T-cell (primary cell): ENCODE measurements around the gene TUBGCP2. TPM values are rescaled to one million over a fixed set of nuclear protein-coding genes. Genes with fewer than 3 reads are reported as not detected.

Experiments used
- ATAC-seq, 4 experiments: fragments of 200-7000 bp in 3 of 4; fragments of 150-1000 bp in 1 of 4; cut with Tn5 transposase; replicated peaks in 1 of 4; 1 replicate in 3 of 4; 2 replicates in 1 of 4; pipeline ENCODE4 v1.10.0; 2021; ENCODE audit warnings: moderate library complexity in 3 of 4, mild to moderate bottlenecking in 2 of 4, moderate number of reproducible peaks in 1 of 4
- CTCF ChIA-PET, 2 donors: fragments of 300-600 bp; sonication (Branson Sonifier 250); formaldehyde crosslinking; loops; one replicate each; lab custom pipeline; 2022; ENCODE audit warnings: antibody characterized with exemption in 2 of 2; lab: Charles Lee
- POLR2A ChIA-PET, 2 donors: fragments of 300-600 bp; sonication (Branson Sonifier 250); formaldehyde crosslinking; loops; one replicate each; lab custom pipeline; 2022; ENCODE audit warnings: antibody characterized with exemption in 2 of 2; lab: Charles Lee
- DNase-seq, 35 experiments: peaks; one replicate each; pipeline versions ENCODE4 v3.0.0 to v3.0.0-alpha.2; 2013 to 2023
- H3K27ac ChIP-seq: one replicate; pipeline ENCODE4 v1.5.1; 2013; ENCODE audit warnings: low read length
- H3K27me3 ChIP-seq, 2 experiments: replicated peaks in 1 of 2; 1 replicate in 1 of 2; 2 replicates in 1 of 2; pipeline versions ENCODE4 v1.6.1 to v1.7.0; 2013; ENCODE audit warnings: low read length in 1 of 2, mixed read lengths in 1 of 2; ENCODE audit not compliant: control insufficient read depth in 2 of 2, insufficient read depth in 2 of 2; ENCODE audit errors: extremely low read depth in 1 of 2
- H3K36me3 ChIP-seq, 2 donors: 1 replicate in 1 of 2; 2 replicates in 1 of 2; pipeline versions ENCODE4 v1.6.1 to v1.7.0; 2013; ENCODE audit warnings: low read length in 1 of 2; ENCODE audit not compliant: control insufficient read depth in 2 of 2, insufficient read depth in 1 of 2; ENCODE audit errors: extremely low read depth in 1 of 2
- H3K4me1 ChIP-seq, 2 experiments: 1 replicate in 1 of 2; 2 replicates in 1 of 2; pipeline versions ENCODE4 v1.6.1 to v1.7.0; 2013; ENCODE audit warnings: low read length in 2 of 2, mixed read lengths in 1 of 2; ENCODE audit not compliant: insufficient read depth in 2 of 2, control insufficient read depth in 1 of 2; ENCODE audit errors: extremely low read depth in 1 of 2
- H3K4me3 ChIP-seq, 2 donors: 1 replicate in 1 of 2; 2 replicates in 1 of 2; pipeline versions ENCODE4 v1.5.1 to v1.7.0; 2013; ENCODE audit warnings: mild to moderate bottlenecking in 2 of 2, low read length in 1 of 2, moderate library complexity in 1 of 2; ENCODE audit not compliant: control insufficient read depth in 1 of 2; ENCODE audit errors: extremely low read depth in 1 of 2
- H3K9me3 ChIP-seq: 2 replicates; pipeline ENCODE4 v1.7.0; 2013
- H3K27ac Mint-ChIP-seq, 2 donors: one replicate each; pipeline ENCODE4 v1.8.0; 2020 to 2021; ENCODE audit warnings: mild to moderate bottlenecking in 2 of 2, mixed read lengths in 2 of 2
- H3K27me3 Mint-ChIP-seq, 2 donors: one replicate each; pipeline ENCODE4 v1.8.0; 2021 to 2022; ENCODE audit warnings: mixed read lengths in 2 of 2
- H3K36me3 Mint-ChIP-seq: one replicate; pipeline ENCODE4 v1.8.0; 2021; ENCODE audit warnings: mixed read lengths
- H3K4me1 Mint-ChIP-seq, 3 donors: one replicate each; pipeline ENCODE4 v1.8.0; 2020 to 2022; ENCODE audit warnings: mixed read lengths in 3 of 3, mild to moderate bottlenecking in 1 of 3
- H3K4me3 Mint-ChIP-seq, 3 donors: one replicate each; pipeline ENCODE4 v1.8.0; 2020 to 2022; ENCODE audit warnings: mild to moderate bottlenecking in 3 of 3, mixed read lengths in 3 of 3, moderate library complexity in 3 of 3
- H3K9me3 Mint-ChIP-seq, 3 donors: one replicate each; pipeline ENCODE4 v1.8.0; 2020 to 2022; ENCODE audit warnings: mixed read lengths in 3 of 3
- WGBS: methylation state at CpG from one replicate; pipeline ENCODE4 v1.1.5; 2013; ENCODE audit warnings: missing lambda C conversion rate; ENCODE audit not compliant: insufficient coverage; 5-methylcytosine and 5-hydroxymethylcytosine counted together
- total RNA-seq, 35 experiments: library from RNA in 6 of 35; stranded (reverse) in 6 of 35; fragments of 120-200 nt in 1 of 35; gene quantifications; one replicate each; pipeline versions ENCODE4 v1.2.1 to v1.2.4 and lab custom pipeline; 2013 to 2026

The TUBGCP2 gene
- total RNA-seq, 5 donors from 2014 or later (not counting 1 experiment from before 2014, with no cell fraction given) = 64.5 to 80.8 (median 72.7) TPM

DNA sequence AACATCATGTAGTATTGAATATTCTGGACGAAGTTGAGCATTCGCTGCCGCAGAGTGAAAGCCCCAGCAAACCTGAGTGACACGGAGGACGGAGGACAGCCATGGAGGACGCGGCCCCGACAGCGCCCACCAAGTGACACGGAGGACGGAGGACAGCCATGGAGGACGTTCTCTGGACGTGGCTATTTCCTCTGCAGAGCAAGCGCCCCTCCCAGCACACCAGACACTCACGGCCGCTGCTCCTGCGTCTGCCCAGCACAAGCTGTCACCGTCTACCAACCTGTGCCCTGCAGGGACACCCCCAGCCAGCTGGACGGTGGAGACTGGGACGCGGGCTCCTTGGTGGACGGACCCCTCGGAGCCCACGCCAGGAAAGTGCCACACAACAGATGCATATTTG is 24.7 kb downstream of the TUBGCP2 start:
- WGBS = 97% methylated on average over 24 of the region's 24 CpGs
- H3K36me3 Mint-ChIP-seq = peaks cover 47% of the 10 kb centered on the region

DNA sequence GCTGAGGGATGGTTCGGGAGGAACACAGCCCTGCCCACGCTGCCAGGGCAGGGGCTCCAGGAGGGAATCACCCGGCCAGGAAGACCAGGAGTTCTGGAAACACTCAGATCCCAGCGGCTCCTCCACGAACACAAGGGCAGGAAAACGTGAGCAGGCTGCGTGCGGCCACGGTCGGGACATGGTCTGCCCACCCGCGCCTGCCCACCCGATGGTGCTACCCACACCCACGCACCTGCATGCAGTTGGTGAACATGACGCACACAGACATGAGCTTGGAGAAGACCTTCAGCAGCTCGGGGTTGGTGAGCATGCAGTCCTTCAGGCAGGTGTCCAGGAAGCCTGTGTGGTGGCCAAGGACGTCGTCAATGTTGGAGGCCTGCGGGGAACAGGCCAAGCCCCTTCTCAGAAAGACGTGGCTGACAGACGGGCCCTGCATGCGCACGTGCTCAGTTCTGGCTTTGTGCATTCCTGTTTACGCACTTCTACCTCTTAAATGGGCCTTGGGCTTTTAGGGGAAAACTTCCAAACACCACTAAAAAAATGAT is 25.8 kb downstream of the TUBGCP2 start:
- H3K9me3 Mint-ChIP-seq = no peaks in the 10 kb centered on the region
- no peak overlapping the region for H3K4me3 Mint-ChIP-seq
- ChIA-PET CTCF (no interaction called here), POLR2A (no interaction called here)
- Histone ChIP-seq H3K4me3 (no peak overlapping the region), H3K4me1 (peaks cover 2 to 23% of the 10 kb centered on the region in 2 experiments), H3K9me3 (no peaks in the 10 kb centered on the region), H3K27ac (no peak overlapping the region), H3K27me3 (no peaks in the 10 kb centered on the region), H3K36me3 (peaks cover 27 to 66% of the 10 kb centered on the region in 2 donors)
- H3K4me1 Mint-ChIP-seq = peaks cover 9 to 20% (median 17%) of the 10 kb centered on the region in 3 donors
- DNase-seq (no peak), ATAC-seq (no peak)
- peaks cover 43% of the 10 kb centered on the region for H3K36me3 Mint-ChIP-seq
- WGBS = 94% methylated on average over 19 of the region's 24 CpGs
- no peaks in the 10 kb centered on the region for H3K27me3 Mint-ChIP-seq
- H3K27ac Mint-ChIP-seq = no peak overlapping the region

More for the DNA sequence above, 24.7 kb downstream of the TUBGCP2 start:
- no peaks in the 10 kb centered on the region for H3K9me3 ChIP-seq
- no peaks in the 10 kb centered on the region for H3K9me3 Mint-ChIP-seq
- no peak overlapping the region for H3K4me3 ChIP-seq
- H3K4me3 Mint-ChIP-seq = no peak overlapping the region
- peaks cover 32 to 72% of the 10 kb centered on the region in 2 donors for H3K36me3 ChIP-seq
- POLR2A ChIA-PET = no interaction called here
- CTCF ChIA-PET = no interaction called here
- H3K27ac Mint-ChIP-seq = no peak overlapping the region
- no peaks in the 10 kb centered on the region for H3K27me3 ChIP-seq
- ATAC-seq (no peak), DNase-seq (no peak)
- H3K4me1 Mint-ChIP-seq = peaks cover 0 to 10% (median 7%) of the 10 kb centered on the region in 3 donors
- peaks cover 0 to 13% of the 10 kb centered on the region in 2 experiments for H3K4me1 ChIP-seq
- no peaks in the 10 kb centered on the region for H3K27me3 Mint-ChIP-seq
- H3K27ac ChIP-seq = no peak overlapping the region

DNA sequence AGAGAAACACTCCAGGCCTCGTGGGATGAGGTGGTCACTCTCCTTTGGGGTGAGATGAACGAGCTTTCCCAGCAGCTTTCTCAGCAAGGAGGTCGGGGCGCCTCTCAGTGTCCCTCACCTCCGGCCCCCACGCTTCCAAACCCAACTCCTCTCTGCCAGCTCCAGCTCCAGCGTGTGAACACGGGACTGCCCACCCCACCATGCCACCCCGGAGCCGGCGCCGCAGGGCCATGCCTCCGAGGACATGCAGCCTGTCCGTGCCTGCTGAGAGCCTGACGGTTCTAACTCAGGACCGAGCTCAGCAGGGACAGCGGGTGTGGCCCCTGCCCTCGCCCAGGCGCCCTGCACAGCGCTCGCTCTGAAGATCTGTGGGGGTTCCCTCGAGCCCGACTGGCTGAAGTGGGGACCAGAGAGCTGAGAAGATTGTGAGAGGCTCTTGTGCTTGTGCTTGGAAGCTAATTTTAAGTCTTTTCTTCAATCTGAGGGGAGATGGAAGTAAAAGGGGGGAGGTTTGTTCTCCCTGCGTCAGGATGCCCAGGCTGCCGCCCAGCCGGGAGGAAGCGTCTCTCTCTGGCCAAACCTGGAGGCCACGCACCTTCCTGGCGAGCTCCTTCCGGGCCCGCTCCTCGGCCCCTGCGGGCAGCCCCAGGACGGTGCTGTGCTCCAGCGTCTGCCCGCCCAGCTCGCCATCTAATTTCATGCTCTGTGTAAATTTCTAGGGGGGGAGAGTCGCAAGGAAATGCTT is 26.9 kb downstream of the TUBGCP2 start:
- H3K9me3 ChIP-seq = no peaks in the 10 kb centered on the region
- H3K4me3 Mint-ChIP-seq = no peak overlapping the region
- H3K4me3 ChIP-seq = no peak overlapping the region
- H3K4me1 ChIP-seq = peaks cover 2 to 34% of the 10 kb centered on the region in 2 experiments
- H3K36me3 ChIP-seq = peaks cover 27 to 63% of the 10 kb centered on the region in 2 donors
- POLR2A ChIA-PET = no interaction called here
- H3K27ac ChIP-seq = no peak overlapping the region
- DNase-seq = no peak
- peaks cover 36% of the 10 kb centered on the region for H3K36me3 Mint-ChIP-seq
- H3K9me3 Mint-ChIP-seq = no peaks in the 10 kb centered on the region
- no peaks in the 10 kb centered on the region for H3K27me3 ChIP-seq
- ATAC-seq = no peak
- no peak overlapping the region for H3K27ac Mint-ChIP-seq
- WGBS = 92% methylated on average over 27 of the region's 38 CpGs
- H3K27me3 Mint-ChIP-seq = no peaks in the 10 kb centered on the region
- H3K4me1 Mint-ChIP-seq = peaks cover 13 to 26% (median 22%) of the 10 kb centered on the region in 3 donors
- CTCF ChIA-PET = no interaction called here

DNA sequence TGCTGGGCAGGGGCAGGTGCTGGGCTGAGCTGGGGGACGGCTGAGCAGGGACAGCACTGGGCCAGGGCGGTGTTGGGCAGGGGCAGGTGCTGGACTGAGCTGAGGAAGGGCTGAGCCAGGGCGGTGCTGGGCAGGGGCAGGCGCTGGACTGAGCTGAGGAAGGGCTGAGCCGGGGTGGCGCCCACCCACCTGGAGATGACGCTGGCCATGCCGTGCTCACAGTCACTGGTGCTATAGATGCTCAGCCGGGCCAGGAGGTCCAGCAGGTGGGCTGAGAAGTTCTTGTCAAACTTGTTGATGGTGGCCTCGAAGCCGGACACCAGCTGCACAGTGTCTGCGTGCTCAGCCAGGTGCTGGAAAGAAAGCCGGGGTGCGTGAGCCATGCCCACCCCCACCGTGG is 27.6 kb downstream of the TUBGCP2 start:
- Histone ChIP-seq H3K27me3 (no peaks in the 10 kb centered on the region), H3K27ac (no peak overlapping the region), H3K4me3 (no peak overlapping the region), H3K36me3 (peaks cover 27 to 56% of the 10 kb centered on the region in 2 donors), H3K9me3 (no peaks in the 10 kb centered on the region), H3K4me1 (peaks cover 2 to 40% of the 10 kb centered on the region in 2 experiments)
- no peak overlapping the region for H3K27ac Mint-ChIP-seq
- no peaks in the 10 kb centered on the region for H3K27me3 Mint-ChIP-seq
- no peak overlapping the region for H3K4me3 Mint-ChIP-seq
- ATAC-seq (no peak), DNase-seq (no peak)
- 97% methylated on average over 11 of the region's 15 CpGs for WGBS
- CTCF ChIA-PET = no interaction called here
- POLR2A ChIA-PET = no interaction called here
- H3K4me1 Mint-ChIP-seq = peaks cover 14 to 26% (median 24%) of the 10 kb centered on the region in 3 donors
- H3K36me3 Mint-ChIP-seq = peaks cover 29% of the 10 kb centered on the region
- no peaks in the 10 kb centered on the region for H3K9me3 Mint-ChIP-seq

DNA sequence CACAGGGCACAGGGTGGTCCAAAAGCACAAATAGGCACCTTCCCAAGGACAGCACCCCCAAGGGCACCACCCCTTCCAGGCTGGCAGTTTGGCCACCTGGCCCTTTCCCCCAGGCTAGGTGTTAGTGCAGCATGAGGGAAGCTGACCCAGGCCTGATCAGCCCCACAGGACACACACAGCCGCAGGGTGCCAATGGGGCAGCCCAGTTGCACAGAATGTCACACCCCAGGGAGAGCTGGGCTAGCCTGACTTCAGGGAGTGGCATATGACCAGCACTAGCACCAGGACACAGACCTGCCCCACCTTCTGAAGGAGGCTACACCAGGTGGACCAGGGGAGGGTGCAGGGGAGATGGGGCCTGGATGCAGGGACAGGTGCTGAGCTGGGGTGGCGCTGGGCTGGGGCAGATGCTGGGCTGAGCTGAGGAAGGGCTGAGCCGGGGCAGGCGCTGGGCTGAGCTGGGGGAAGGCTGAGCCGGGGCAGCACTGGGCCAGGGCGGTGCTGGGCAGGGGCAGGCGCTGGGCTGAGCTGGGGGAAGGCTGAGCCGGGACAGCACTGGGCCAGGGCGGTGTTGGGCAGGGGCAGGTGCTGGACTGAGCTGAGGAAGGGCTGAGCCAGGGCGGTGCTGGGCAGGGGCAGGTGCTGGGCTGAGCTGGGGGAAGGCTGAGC is 28.1 kb downstream of the TUBGCP2 start:
- Histone ChIP-seq H3K9me3 (no peaks in the 10 kb centered on the region), H3K4me1 (peaks cover 4 to 46% of the 10 kb centered on the region in 2 experiments), H3K4me3 (no peak overlapping the region), H3K27ac (peak overlapping the region; percentile 97), H3K27me3 (no peaks in the 10 kb centered on the region), H3K36me3 (peaks cover 27 to 51% of the 10 kb centered on the region in 2 donors)
- ChIA-PET CTCF (interaction anchor here in 1 of 2 donors (0.6 kb wide), 1 partner anchor 1810 kb away, joined by 5 read pairs; no protein-coding TSS in a partner anchor), POLR2A (no interaction called here)
- Mint-ChIP-seq H3K27ac (no peak overlapping the region), H3K36me3 (peaks cover 23% of the 10 kb centered on the region), H3K27me3 (no peaks in the 10 kb centered on the region), H3K4me3 (no peak overlapping the region), H3K9me3 (no peaks in the 10 kb centered on the region), H3K4me1 (peaks cover 20 to 31% (median 30%) of the 10 kb centered on the region in 3 donors)
- DNase-seq (no peak), ATAC-seq (no peak)
- 89% methylated on average over 10 of the region's 10 CpGs for WGBS
